NCI-H2196 treated with DMSO at 0.1 percent for 48 hours (cell line): ENCODE results near the gene ITIH4.

ENCODE experiments used
- DNase-seq: peaks from one replicate; lab custom pipeline; 2025; ENCODE audit not compliant: unreplicated experiment; lab: John Stamatoyannopoulos, UW

ITIH4 gene

DNA sequence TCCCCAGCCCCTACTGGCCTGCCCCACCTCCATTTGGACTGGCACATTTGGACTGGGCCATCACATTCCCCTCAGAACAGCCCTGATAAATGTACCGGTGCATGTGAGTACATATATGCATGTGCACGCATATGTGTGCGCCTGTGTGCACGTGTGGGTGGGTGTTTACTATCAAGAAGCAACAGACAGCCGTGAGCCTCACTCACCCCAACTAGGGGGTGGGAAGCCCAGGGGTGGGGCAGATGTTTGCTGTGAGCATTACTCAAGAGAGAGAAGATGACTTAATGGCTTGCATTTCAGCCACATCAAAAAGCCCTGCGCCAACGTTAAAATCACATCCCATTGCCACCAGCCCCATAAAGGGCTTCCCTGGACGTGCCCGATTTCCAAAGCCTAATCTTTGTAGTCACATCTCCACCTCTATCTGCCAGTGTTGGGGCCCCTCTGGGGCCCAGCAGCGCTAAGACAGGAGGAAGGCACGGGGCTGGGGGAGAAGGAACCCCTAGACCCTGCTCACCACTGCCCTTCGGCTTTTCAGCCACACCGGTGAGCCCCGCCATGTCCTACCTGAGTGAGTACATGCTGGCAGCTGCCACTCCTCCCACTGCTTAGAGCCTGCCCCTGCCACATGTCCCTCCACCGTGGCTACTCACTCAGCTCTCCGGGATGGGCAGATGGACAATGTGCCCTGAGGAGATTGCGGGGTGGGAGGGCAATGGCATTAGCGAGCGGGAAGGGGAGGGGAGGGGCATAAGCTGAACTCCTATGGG lies 25.0 kb downstream of the ITIH4 start:
- DNase-seq = no peak

DNA sequence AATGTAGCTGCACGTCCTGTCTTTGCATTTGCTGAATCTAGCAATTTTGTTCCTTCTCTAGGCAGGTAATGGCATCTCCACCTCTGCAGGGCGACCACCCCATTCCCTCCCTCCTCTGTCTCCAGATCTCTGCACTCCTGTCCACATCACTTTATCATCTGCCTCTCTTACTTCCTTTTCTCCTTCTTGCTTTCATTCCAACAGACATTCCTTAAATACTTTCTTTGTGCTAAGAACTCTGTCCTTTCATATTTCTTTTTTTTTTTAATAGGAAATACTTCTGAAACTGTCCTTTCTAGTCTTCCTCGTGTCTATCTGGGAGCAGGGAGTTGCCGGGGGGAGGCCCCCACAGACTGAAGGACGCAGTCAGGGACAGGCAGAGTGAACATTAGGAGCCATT lies 28.6 kb downstream of the ITIH4 start:
- no peak for DNase-seq

DNA sequence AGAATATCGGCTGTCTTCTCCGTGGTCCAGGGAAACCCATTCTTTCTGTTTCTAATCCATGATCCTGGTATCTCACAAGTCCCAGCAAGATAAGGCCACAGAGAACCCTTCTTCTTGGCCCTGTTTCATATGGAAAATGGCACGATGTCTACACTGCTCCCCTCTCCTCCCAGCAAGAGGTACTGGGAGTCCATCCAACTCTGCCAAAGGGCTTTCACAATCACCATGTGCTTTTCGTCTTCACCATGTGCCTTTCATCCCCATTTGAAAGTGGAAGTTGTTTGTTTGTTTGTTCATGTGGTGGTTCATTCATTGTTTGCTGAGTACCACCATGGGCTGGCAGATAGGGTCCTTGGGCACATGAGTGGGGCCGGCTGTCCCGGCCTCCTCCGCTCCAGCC lies 30.4 kb downstream of the ITIH4 start:
- DNase-seq = no peak

DNA sequence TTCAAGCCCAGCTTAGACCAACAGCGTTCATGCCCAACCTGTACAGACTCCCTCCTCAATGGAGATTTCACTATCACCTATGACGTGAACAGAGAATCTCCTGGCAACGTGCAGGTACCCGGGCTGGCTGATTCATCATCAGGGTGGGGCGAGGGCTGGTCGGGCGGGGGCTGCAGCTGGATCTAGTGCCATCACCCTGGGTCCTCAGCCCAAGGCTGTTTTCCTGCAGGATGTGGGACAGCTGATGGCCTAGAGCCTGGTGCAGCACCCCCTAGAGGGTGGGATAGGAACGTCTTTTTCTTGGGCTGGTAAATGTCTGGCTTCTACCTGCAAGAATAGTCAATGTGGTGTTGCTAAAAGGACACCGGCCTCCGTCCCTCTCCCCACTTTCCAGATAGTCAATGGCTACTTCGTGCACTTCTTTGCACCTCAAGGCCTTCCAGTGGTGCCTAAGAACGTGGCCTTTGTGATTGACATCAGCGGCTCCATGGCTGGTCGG lies 31.4 kb downstream of the ITIH4 start:
- no peak for DNase-seq

DNA sequence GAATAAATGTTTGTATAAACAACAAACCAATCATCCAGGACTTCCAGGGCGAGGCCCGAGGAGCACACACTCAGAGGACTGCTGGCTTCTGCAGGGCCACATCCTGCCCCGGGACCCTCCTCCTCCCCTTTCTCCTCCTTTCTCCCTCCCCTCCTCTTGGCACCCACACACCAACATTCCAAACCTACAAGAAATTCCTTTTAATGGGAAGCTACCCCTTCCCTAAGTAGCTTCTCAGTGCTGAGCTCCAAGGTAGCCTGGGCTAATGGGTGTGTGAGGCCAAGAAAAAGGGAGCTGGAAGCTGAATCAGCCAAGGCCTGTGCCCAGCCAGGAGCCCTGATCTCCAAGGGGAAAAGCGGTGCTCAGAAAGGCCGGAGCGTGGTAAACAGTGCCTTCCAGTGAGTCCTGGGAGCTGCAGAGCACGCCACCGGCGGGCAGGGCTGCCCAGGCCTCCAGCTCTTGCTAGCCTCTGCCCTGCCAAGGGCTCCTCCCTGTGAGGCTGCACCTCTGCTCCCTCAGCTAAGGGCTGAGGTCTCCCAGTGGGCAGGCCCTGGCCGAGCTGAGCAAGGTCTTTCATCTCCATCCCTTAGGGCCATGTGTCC lies 32.0 kb downstream of the ITIH4 start:
- DNase-seq = no peak

DNA sequence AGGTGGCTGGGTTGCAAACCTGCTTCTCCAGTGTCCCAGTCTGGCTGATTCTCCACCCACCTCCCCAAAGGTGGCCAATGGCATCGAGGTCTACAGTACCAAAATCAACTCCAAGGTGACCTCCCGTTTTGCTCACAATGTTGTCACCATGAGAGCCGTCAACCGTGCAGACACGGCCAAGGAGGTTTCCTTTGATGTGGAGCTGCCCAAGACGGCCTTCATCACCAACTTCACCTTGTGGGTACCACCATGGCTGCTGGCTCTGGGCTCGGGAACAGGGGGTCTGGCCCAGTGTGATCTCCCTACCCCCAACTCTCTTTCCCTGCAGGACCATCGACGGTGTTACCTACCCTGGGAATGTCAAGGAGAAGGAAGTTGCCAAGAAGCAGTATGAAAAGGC lies 34.1 kb downstream of the ITIH4 start:
- DNase-seq = no peak

DNA sequence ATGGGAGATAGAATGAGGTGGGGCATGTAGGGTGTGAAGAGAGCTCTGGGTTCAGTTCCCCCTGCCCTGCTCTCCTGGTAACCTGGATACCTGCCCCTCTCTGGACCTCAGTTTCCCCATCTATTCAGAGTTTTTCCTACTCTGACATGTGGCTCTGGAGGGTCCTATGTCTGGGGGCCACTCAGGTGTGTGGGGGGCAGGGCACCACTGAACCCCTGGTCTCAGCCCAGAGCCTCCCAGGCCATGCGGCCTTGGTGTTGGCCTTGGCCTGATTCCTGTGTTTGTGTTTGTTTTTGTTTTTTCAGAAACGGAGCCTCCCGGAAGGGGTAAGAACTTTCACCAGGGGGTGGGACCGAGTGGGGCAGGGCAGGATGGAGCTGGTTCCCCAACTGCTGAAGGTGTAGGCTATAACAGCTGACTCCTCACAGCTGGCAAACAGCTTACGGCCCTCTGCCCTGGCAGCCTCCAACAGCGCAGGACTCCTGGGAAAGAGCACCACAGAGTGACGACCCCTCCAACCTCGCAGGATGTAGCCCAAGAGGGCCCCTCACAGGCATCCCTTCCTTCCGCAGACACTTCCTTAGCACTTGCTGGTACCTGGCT lies 35.1 kb downstream of the ITIH4 start:
- DNase-seq = no peak

DNA sequence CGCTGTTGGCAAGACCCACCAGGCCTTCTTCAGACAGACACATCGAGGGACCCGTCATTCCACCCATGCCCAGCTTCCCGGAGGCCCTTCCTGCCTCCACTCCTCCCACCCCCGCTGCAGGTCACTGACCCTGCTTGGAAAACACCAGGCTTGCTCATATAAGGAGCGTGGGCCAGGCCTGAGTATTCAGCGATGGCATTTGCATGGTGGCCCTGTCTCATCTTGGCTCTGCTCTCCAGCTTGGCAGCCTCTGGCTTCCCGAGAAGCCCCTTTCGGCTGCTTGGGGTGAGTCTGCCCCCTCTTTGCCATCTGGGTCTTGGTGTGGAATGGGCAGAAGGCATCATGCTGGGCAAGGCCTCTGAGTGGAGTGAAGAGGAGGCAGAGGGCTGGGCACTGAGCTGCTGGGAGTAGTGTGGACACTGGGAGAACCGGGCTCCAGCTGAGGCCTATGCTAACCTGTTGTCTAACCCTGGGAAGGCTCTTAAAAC lies 35.8 kb downstream of the ITIH4 start, which contains the start of gene ITIH3:
ITIH3 (plus strand) TSS at position 185 of the 488 bp plus-strand sequence; CDS start at position 193, 8 bp downstream.
- no peak for DNase-seq

DNA sequence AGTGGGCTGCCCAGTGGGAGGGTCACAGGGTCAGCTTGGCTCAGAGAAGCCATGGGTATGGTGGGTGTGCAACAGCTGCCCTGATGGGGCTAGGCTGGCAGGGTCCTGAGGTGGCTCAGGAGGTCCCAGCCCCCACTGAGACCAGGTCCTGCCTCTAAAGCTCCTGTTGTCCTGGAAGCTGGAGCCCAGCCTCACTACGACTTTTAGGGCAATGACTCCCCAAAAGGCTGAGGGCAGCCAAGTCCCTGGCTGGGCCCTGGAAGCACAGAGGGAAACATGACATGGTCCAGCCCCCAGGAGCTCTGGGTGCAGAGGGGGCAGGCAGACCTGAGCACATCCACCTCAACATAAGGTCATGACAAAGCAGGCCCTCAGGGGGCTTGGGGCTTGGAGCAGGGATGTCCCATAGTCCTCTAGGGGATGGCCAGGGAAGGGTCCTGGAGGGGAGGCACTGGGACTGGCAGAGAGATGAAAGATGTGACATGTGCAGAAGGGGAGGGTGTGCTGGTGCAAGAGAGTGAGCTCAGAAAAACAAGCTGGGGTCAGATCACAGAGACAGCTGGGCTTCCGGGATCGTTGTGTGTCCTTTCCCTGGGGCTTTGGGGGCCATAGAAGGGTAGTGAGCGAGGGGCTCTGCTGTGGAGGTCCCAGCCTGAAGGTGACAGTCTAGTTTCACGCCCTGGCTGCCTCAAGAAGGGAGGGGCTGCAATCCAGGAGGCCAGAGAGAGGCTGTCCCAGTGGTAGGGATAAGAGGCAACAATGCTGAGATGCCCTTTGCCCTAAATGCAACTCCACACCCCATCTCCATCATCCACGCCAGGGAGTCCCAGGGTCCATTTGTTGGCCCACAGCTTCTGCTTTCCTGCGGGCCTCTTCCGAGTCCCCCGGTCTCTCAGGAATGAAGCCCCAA lies 36.5 kb downstream of the ITIH4 start:
- no peak for DNase-seq

DNA sequence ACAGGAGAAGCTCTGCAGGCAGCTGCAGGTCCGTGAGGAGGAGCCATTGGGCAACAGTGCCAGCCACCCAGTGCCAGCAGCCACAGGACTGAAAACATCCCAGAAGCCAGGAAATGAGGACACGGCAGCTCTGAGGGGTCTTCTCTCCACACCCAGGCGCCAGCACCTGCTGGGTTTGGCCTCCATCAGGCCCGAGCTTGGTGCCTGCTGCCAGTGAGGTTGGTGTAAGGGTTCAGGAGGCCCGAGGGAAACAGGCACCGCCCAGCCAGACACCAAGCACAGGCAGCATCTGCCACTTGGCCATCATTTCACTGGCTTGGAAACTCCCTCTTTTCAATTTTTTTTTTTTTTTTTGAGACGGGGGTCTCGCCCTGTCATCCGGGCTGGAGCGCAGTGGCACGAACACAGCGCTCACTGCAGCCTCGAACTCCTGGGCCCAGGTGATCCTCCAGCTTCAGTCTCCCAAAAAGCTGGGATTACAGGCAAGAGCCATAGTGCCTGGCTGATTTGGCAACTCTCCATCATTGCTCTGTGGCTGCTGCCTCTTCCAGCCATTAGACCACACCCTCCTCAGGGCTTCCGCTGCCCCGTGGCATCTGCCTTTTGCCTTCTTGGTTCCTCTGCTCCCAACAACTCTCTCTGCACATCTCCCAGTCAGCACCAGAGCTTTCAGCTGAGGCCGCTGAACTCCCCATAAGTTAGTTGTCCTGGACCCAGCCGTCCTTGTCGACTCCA lies 37.3 kb downstream of the ITIH4 start:
- DNase-seq = no peak

DNA sequence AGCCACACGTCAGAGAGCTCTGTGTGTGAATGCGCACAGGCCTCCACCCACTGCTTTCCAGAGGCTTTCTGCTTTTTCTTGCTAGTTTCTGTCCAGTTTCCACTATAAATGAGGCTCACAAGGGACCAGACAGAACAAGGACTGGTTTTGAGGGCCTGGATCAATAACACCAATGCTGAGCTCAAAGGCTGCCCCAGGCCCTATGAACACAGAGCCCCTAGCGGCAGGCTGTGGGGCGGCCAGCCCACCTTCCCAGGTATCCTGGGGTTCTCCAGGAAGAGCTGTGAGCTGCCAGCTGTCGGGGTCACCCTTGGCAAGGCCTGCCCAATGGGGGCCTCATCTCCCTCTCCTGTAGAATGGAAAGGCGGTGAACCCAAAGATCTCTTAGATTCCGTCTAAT lies 38.1 kb downstream of the ITIH4 start:
- no peak for DNase-seq

DNA sequence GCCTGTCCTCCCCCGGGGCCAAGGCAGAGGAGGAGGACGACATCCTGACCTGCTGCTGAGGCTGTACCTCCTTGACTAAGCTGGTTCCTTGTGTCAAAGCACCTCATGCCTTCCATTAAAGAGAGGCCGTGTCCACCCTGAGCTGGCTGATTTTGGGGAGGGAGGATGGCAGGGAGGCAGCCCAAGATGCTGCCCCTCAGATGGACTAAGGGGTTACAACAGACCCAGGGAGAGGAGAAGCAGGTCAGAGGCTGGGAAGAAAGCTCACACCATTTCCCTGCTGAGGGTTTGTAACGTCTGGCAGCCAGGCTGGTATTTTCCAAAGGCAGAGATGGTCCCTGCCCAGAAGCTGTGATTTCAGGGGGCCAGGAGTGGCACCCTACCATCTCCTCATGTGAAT lies 38.5 kb downstream of the ITIH4 start:
- DNase-seq = no peak

DNA sequence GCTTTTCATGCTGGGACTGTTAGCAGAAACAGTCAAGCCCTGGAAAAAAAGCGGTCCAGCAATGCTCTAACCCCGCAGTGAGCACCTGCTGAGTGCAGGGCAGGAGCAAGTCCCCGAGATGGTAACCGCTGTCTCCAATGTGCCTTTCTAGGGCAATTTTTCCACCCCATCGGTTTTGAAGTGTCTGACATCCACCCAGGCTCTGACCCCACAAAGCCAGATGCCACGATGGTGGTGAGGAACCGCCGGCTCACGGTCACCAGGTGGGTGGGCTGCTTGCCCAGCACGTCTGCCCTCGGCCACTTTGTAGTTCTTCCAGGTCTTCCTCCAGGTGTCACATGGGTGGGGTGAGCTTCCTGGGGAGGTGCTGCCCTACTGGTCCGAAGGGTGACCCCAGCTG lies 39.1 kb downstream of the ITIH4 start:
- no peak for DNase-seq

DNA sequence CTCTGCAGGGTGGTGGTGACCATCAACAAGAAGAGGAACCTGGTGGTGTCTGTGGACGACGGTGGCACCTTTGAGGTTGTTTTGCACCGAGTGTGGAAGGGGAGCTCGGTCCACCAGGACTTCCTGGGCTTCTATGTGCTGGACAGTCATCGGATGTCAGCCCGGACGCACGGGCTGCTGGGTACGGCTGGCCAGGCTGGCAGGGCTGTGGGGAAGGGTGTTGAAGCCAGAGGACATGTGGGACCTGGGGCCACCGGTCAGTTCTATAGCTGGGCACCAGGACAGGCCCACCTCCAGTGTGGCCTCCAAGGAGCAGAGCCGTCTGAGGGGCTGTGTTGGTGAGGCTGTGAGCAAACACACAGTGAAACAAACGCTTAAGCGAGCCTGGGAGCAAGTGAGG lies 39.7 kb downstream of the ITIH4 start:
- no peak for DNase-seq

DNA sequence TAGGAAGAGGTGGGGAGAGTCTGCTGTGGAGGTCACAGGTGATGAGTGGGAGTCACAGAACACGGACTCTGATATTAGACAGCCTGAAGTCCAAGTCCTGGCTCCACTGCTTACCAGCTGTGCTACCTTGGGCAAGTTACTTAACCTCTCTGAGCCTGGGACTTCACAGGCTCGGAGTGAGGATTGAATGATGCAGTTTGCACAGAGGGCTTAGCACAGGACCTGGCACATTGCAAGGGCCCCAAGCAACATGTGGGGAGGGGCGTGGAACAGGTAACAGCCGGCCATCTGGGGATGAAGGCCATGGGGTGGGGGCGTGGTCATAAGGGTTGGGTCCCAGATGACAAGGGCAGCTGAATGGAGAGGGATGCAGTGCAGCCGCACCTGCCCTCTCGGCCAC lies 40.1 kb downstream of the ITIH4 start:
- DNase-seq = no peak

DNA sequence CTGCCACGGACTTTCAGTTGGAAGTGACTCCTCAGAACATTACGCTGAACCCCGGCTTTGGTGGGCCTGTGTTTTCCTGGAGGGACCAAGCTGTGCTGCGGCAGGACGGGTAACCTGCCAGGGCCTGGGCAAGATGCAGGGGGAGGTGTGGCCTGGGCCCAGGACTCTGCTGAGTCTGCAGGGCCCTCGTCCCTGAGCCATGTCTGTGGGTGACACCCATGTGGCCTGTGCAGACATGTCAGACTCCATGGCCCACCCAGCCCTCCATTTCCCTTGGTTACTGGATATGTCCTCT lies 40.8 kb downstream of the ITIH4 start:
- DNase-seq = no peak

DNA sequence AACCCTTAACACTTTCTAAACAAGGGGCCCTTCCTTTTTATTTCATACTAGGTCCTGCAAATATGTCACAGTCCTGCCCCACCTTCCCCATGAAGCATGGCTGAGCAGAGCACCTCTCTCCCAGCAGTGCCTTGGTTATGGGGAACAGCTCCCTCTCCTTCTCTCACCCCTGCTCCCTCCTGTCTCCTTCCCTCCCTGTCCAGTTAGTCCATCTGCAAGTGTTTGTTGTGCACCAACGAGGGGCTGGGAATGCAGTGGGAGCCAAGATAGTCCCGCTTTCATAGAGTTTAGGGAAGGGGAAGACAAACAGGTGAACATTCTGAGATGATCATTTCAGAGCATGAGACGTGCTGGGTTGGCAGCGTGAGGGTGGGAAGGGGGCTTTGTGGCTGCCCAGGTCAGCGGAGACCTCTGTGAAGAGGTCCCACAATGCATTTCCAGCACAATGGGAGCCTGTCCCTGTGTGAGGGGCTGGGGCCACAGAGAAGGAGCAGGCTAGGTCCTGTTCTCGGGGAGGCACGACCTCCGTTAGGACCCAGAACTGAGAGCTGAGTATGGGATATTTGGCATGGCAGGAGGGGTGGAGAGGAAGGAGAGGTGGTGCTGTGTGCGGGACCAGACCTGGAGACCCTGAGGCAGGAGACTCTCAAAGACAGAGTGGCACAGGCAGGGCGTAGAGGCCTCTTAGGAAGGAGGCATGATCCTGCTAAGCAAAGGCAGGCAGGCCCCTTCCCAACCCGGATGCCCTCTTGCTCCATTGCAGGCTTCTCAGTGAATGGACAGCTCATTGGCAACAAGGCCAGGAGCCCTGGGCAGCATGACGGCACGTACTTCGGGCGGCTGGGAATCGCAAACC lies 41.4 kb downstream of the ITIH4 start:
- DNase-seq = no peak

DNA sequence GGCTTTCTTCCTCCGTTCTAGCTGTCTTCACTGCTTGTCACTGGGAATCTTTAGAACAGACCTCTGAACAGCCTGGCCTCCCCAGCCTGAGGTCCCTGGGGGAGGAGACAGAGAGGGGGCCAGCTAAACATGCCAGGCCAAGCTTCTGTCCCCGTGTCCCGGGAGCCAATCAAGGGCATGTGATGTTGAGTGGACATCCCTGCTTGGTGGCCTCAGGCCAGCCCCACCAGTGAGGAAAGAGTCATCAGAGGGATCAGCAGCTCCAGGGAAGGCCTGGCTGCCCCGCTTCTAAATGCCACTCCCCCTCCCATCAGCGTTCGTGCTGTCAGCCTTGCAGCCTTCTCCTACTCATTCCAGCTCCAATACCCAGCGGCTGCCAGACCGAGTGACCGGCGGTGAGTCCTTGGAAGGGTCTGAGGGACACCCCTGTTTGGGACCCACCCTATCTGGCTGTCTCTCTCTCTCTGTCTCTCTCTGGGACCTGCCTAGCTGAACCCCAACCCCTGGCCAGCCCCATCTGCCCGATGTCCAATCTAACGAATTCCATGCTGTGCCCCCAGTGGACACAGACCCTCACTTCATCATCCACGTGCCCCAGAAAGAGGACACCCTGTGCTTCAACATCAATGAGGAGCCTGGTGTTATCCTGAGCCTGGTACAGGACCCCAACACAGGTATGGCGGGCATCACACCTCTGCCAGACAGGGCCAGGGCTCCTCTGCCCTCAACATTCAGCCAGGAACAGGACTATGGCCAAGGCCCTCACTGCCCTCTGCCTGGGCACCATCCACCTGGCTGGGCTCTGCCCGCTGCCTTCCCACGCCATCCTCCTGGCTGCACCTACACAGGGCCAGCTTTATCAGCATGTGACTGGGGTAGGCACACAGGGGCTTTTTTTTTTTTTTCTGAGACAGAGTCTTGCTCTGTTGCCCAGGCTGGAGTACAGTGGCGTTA lies 42.5 kb downstream of the ITIH4 start:
- no peak for DNase-seq

DNA sequence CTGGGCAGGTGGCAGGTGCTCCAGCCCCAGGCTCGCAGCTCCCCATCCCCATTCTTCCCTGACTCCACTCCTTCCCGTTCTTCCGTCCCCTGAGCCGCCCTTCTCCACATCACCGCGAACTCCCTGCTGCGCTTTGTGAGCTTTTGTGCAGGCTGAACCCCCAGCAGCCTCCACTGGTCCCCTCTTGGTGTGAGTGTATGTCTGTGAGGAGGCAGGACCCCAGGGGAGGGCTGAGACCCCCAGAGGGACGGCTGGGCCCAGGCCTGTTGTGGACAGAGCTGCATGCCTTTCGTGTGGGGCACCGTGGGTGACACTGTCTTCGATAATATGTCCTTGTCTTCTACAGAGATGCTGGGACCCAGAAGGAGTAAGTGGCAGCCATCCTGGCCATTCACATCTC lies 43.2 kb downstream of the ITIH4 start:
- no peak for DNase-seq
